Lung (tissue), 12 donors: ENCODE measurements around the gene SLC29A3. TPM values are rescaled to one million over a fixed set of nuclear protein-coding genes. Genes with fewer than 3 reads are reported as not detected.
A peak's percentile ranks its signal among the peaks of the same experiment; 100 is the strongest.

Experiments
- ATAC-seq: fragments of 200-7000 bp; cut with Tn5 transposase; one replicate; pipeline ENCODE4 v1.9.1; 2020; ENCODE audit warnings: moderate number of reproducible peaks; ENCODE audit not compliant: insufficient read depth, low FRiP score
- DNase-seq, 3 donors: peaks; one replicate each; pipeline ENCODE4 v3.0.0-alpha.2; 2013 to 2017
- H3K27ac ChIP-seq, 2 donors: one replicate each; pipeline ENCODE4 v1.5.1; 2013; ENCODE audit warnings: mild to moderate bottlenecking in 2 of 2, moderate library complexity in 2 of 2, control low read depth in 1 of 2, inconsistent platforms in 1 of 2, low read depth in 1 of 2, low read length in 1 of 2
- H3K27me3 ChIP-seq, 3 donors: one replicate each; pipeline ENCODE4 v1.5.1; 2013; ENCODE audit warnings: low read length in 2 of 3; ENCODE audit not compliant: control insufficient read depth in 3 of 3, insufficient read depth in 3 of 3
- H3K36me3 ChIP-seq, 4 donors: one replicate each; pipeline ENCODE4 v1.5.1; 2013; ENCODE audit warnings: low read length in 4 of 4, mild to moderate bottlenecking in 1 of 4, moderate library complexity in 1 of 4; ENCODE audit not compliant: control insufficient read depth in 4 of 4, insufficient read depth in 4 of 4
- H3K4me1 ChIP-seq, 5 donors: one replicate each; pipeline ENCODE4 v1.5.1; 2013; ENCODE audit warnings: low read length in 5 of 5, mild to moderate bottlenecking in 2 of 5, moderate library complexity in 1 of 5; ENCODE audit not compliant: control insufficient read depth in 5 of 5, insufficient read depth in 5 of 5
- H3K4me3 ChIP-seq: one replicate; pipeline ENCODE4 v1.5.1; 2013; ENCODE audit warnings: mild to moderate bottlenecking, control low read depth, moderate library complexity
- H3K9ac ChIP-seq, 2 donors: one replicate each; pipeline ENCODE4 v1.5.1; 2013; ENCODE audit warnings: low read length in 2 of 2, control low read depth in 1 of 2; ENCODE audit not compliant: insufficient read depth in 1 of 2
- H3K9me3 ChIP-seq, 4 donors: one replicate each; pipeline ENCODE4 v1.5.1; 2013; ENCODE audit warnings: low read length in 3 of 4, mild to moderate bottlenecking in 1 of 4, moderate library complexity in 1 of 4; ENCODE audit not compliant: control insufficient read depth in 4 of 4, insufficient read depth in 3 of 4
- WGBS, 2 donors: extraction: QIAGEN DNeasy Blood & Tissue Kit; methylation state at CpG; one replicate each; pipeline ENCODE4 v1.1.7; 2013; 5-methylcytosine and 5-hydroxymethylcytosine counted together
- polyA plus RNA-seq, 2 donors: library from polyadenylated mRNA; stranded (reverse); fragments of 200-250 nt; gene quantifications; one replicate each; pipeline ENCODE4 v1.2.1, GENCODE V29; 2013
- total RNA-seq, 2 donors: library from RNA; depleted of rRNA in 1 of 2; stranded (reverse); fragments of >200 nt in 1 of 2; gene quantifications; one replicate each; pipeline ENCODE4 v1.2.1, GENCODE V29; 2014 to 2021
- TF ChIP-seq, protein P1 (sequence below): IDR thresholded peaks from 2 replicates; pipeline ENCODE4 v1.5.1; 2012; ENCODE audit warnings: mild to moderate bottlenecking; ENCODE audit errors: control extremely low read depth, extremely low read depth
- donor health status: control.
- donor health status: control.
- donor health status: Bipolar disorder and iron deficiency.
- donor health status: healthy.
- donor health status: DM: yes; HTN: yes; CAD: no.

The SLC29A3 gene
- total and polyA plus RNA-seq, 4 donors, result 4.9 to 9.6 (median 5.4) TPM

DNA sequence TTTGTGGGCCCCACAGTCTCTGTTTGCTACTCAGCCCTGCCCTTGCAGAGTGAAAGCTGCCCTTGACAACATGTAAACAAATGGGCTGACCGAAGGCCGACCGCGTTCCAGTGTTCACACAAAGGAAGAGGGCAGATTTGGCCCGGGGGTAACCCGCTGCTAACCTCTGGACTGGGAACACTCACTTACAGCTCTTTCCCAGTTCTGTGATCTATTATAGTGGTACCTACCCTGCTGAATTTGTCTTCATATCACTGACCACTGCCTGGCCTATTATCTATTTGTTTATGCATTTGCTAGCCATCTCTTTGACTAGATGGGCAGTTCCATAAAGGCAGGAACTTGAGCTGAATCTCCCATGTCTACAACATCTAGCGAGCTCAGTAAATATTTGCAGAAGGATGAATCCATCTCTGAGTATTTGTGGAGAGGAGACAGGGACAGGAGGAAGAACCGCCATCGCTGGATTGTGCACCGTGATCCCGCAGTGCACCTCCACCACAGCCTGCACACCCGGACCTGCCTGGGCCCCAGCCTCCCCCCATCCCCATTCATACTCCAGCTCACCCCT lies 15.2 kb downstream of the SLC29A3 start:
- Histone ChIP-seq H3K36me3 (peaks cover 0 to 14% (median 0%) of the 10 kb centered on the region in 4 donors), H3K27ac (no peak overlapping the region), H3K9me3 (no peaks in the 10 kb centered on the region), H3K9ac (no peak overlapping the region), H3K4me1 (peaks cover 0 to 20% (median 8%) of the 10 kb centered on the region in 5 donors), H3K4me3 (no peak overlapping the region), H3K27me3 (no peaks in the 10 kb centered on the region)
- TF ChIP-seq, protein P1, sequence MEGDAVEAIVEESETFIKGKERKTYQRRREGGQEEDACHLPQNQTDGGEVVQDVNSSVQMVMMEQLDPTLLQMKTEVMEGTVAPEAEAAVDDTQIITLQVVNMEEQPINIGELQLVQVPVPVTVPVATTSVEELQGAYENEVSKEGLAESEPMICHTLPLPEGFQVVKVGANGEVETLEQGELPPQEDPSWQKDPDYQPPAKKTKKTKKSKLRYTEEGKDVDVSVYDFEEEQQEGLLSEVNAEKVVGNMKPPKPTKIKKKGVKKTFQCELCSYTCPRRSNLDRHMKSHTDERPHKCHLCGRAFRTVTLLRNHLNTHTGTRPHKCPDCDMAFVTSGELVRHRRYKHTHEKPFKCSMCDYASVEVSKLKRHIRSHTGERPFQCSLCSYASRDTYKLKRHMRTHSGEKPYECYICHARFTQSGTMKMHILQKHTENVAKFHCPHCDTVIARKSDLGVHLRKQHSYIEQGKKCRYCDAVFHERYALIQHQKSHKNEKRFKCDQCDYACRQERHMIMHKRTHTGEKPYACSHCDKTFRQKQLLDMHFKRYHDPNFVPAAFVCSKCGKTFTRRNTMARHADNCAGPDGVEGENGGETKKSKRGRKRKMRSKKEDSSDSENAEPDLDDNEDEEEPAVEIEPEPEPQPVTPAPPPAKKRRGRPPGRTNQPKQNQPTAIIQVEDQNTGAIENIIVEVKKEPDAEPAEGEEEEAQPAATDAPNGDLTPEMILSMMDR, result no peak
- DNase-seq (peak; percentile 58 to 65 (median 64)), ATAC-seq (no peak)
- WGBS, 2 donors, result 72 to 80% methylated on average over 12 of the region's 12 CpGs

DNA sequence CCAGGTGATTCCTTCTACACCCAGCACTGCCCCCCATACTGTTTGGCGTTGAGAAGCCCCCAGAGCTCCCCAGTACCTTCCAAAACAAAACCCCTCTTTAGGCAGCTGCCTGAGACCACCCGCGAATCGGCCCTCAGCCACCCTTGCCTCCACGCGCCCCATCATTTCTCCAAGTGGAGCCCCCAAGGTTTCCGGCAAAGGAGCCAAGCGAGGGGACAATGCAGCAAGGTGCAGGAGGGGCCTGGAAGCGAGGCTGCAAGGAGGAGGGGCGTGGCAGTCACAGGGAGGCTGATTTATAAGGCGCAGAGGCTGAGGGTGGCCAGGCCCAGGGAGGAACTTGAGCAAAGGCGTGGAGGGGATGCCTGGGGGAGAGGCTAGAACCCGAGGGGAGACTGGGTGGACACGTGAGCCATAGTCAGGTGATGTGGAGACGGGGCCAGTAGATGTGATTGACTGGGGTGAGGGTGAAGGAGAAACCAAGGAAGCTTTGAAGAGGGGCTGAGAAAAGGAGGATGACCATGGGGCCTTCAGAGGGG lies 16.2 kb downstream of the SLC29A3 start:
- H3K36me3 ChIP-seq, result peaks cover 0 to 9% (median 0%) of the 10 kb centered on the region in 4 donors
- H3K4me3 ChIP-seq, result no peak overlapping the region
- TF ChIP-seq, protein P1, result no peak
- H3K9me3 ChIP-seq, result no peaks in the 10 kb centered on the region
- DNase-seq (no peak), ATAC-seq (no peak)
- WGBS, 2 donors, result 91% methylated on average over 15 of the region's 15 CpGs
- no peak overlapping the region for H3K27ac ChIP-seq
- H3K9ac ChIP-seq, result no peak overlapping the region
- H3K4me1 ChIP-seq, result peaks cover 0 to 20% (median 8%) of the 10 kb centered on the region in 5 donors
- H3K27me3 ChIP-seq, result no peaks in the 10 kb centered on the region

DNA sequence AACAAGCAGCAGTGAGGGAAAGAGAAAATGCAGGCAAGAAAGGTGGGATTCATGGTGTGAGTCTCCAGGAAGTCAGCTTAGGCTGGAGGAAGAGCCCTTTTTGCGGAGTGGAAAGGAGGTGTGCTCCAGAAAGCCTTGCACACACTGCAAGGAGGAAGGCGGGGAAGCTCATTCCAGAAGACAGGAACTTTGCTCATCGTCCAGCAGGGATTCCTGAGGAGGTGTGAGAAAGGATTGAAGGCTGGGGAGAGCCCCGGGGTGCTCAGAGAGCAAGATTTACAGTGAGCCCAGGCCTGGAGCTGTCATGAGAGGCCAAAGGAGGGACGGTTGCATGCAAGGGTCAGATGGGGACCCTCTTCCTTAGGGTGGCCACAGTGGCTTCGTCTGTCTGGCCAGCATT lies 17.6 kb downstream of the SLC29A3 start:
- H3K27ac ChIP-seq, result no peak overlapping the region
- WGBS, 2 donors, result 84 to 89% methylated on average over 6 of the region's 6 CpGs
- no peak for DNase-seq
- no peaks in the 10 kb centered on the region for H3K27me3 ChIP-seq
- no peaks in the 10 kb centered on the region for H3K9me3 ChIP-seq
- TF ChIP-seq, protein P1, result no peak
- H3K36me3 ChIP-seq, result peaks cover 0 to 7% (median 0%) of the 10 kb centered on the region in 4 donors
- H3K4me1 ChIP-seq, result peaks cover 0 to 23% (median 8%) of the 10 kb centered on the region in 5 donors
- ATAC-seq, result no peak
- no peak overlapping the region for H3K4me3 ChIP-seq
- no peak overlapping the region for H3K9ac ChIP-seq
